HepG2 (cell line): ENCODE data around the gene CDRT15. TPM values are rescaled to one million over a fixed set of nuclear protein-coding genes. Genes with fewer than 3 reads are reported as not detected.

Source experiments
- ATAC-seq: fragments of 200-7000 bp; cut with Tn5 transposase; 3 replicates; pipeline ENCODE4 v1.9.1; 2020; ENCODE audit warnings: mild to moderate bottlenecking, moderate library complexity
- BruUV-seq: library from RNA; stranded (reverse); fragments of 400-500 nt; replicated peaks from 2 replicates; lab custom pipeline; 2021; lab: Mats Ljungman, UMichigan
- CTCF ChIA-PET: fragments of 300-600 bp; formaldehyde crosslinking; extraction: SDS; loops from one replicate; lab custom pipeline; 2021; ENCODE audit warnings: low total read pairs, inconsistent platforms, low intra/inter-chr PET ratio; lab: Yijun Ruan, JAX
- POLR2A ChIA-PET: fragments of 350-600 bp; sonication (Branson Sonifier 250); formaldehyde crosslinking; loops from one replicate; lab custom pipeline; 2020; ENCODE audit warnings: antibody characterized with exemption, inconsistent platforms; lab: Yijun Ruan, JAX
- DNase-seq: peaks from one replicate; pipeline ENCODE4 v3.0.0-alpha.2; 2015; ENCODE audit warnings: low spot score
- FAIRE-seq: peaks from 3 replicates; lab custom pipeline; 2011; peaks lifted over from hg19 to GRCh38; lab: Jason Lieb, UNC
- H2AFZ ChIP-seq: one replicate; pipeline ENCODE4 v1.6.1; 2011; ENCODE audit warnings: low read length, inconsistent platforms
- H3K27ac ChIP-seq: fragments of 300-600 bp; 3 replicates; pipeline ENCODE4 v1.8.0; 2011; ENCODE audit warnings: mixed run types, mild to moderate bottlenecking, mixed read lengths, low read length, inconsistent platforms; ENCODE audit not compliant: insufficient read depth; ENCODE audit errors: extremely low read length
- H3K27me3 ChIP-seq, 2 experiments: fragments of 200-600 bp in 1 of 2; 2 replicates in 1 of 2; 3 replicates in 1 of 2; pipeline versions ENCODE4 v1.6.0 to v1.8.0; 2011; ENCODE audit warnings: low read length in 2 of 2, mild to moderate bottlenecking in 2 of 2, moderate library complexity in 2 of 2, inconsistent platforms in 1 of 2; ENCODE audit not compliant: insufficient read depth in 2 of 2, control insufficient read depth in 1 of 2
- H3K36me3 ChIP-seq, 2 experiments: fragments of 200-600 bp in 1 of 2; replicated peaks in 1 of 2; 2 replicates in 1 of 2; 3 replicates in 1 of 2; pipeline versions ENCODE4 v1.5.1 to v1.8.0; 2011; ENCODE audit warnings: low read length in 2 of 2, inconsistent platforms in 1 of 2; ENCODE audit not compliant: insufficient read depth in 2 of 2, control insufficient read depth in 1 of 2
- H3K4me1 ChIP-seq: 2 replicates; pipeline ENCODE4 v1.5.1; 2012; ENCODE audit warnings: low read length, inconsistent platforms; ENCODE audit not compliant: insufficient read depth
- H3K4me2 ChIP-seq: 2 replicates; pipeline ENCODE4 v1.6.0; 2011; ENCODE audit warnings: low read depth, low read length, inconsistent platforms
- H3K4me3 ChIP-seq, 3 experiments: fragments of 200-600 bp in 1 of 3; sonication (generic), shearing (Covaris generic) in 1 of 3; replicated peaks in 1 of 3; 2 replicates each; pipeline ENCODE4 v1.5.1; 2011 to 2016; ENCODE audit warnings: low read length in 3 of 3, inconsistent platforms in 2 of 3, low read depth in 2 of 3, mild to moderate bottlenecking in 2 of 3, control low read depth in 1 of 3, mixed read lengths in 1 of 3; ENCODE audit not compliant: insufficient read depth in 1 of 3
- H3K79me2 ChIP-seq: one replicate; pipeline ENCODE4 v1.6.1; 2011; ENCODE audit warnings: low read length, inconsistent platforms; ENCODE audit not compliant: insufficient read depth
- H3K9ac ChIP-seq: 2 replicates; pipeline ENCODE4 v1.6.0; 2011; ENCODE audit warnings: mild to moderate bottlenecking, low read depth, low read length, inconsistent platforms; ENCODE audit not compliant: insufficient read depth
- H3K9me3 ChIP-seq: 2 replicates; pipeline ENCODE4 v1.5.1; 2012; ENCODE audit warnings: mild to moderate bottlenecking, low read length
- H4K20me1 ChIP-seq: 2 replicates; pipeline ENCODE4 v1.6.0; 2011; ENCODE audit warnings: inconsistent platforms, mild to moderate bottlenecking, low read length, moderate library complexity; ENCODE audit not compliant: insufficient read depth
- FOXM1 ChIP-seq: sonication (generic); formaldehyde crosslinking; IDR thresholded peaks from 2 replicates; pipeline ENCODE4 v1.5.0; 2020; ENCODE audit warnings: missing genetic modification reagents
- HCFC1 ChIP-seq: fragments of 150-350 bp; IDR thresholded peaks from 2 replicates; pipeline ENCODE4 v1.6.1; 2014; ENCODE audit warnings: low read depth, low read length
- HMG20B ChIP-seq: conservative IDR thresholded peaks from 2 replicates; pipeline ENCODE4 v1.6.1; 2016; ENCODE audit warnings: missing genetic modification reagents, missing compliant biosample characterization
- HNRNPL ChIP-seq: fragments of 200-400 bp; formaldehyde crosslinking; IDR thresholded peaks from 2 replicates; pipeline ENCODE4 v1.6.1; 2017; ENCODE audit warnings: mild to moderate bottlenecking, low read depth, low read length
- JDP2 ChIP-seq: sonication (generic); formaldehyde crosslinking; IDR thresholded peaks from 2 replicates; pipeline ENCODE4 v1.8.1; 2022; ENCODE audit warnings: missing genetic modification reagents, borderline replicate concordance
- JUND ChIP-seq: sonication (generic); formaldehyde crosslinking; IDR thresholded peaks from 2 replicates; pipeline ENCODE4 v1.8.0; 2022; ENCODE audit warnings: mild to moderate bottlenecking, missing genetic modification reagents
- MIXL1 ChIP-seq: IDR thresholded peaks from 2 replicates; pipeline ENCODE4 v1.6.1; 2016
- SOX6 ChIP-seq, 2 experiments: fragments of 450-650 bp in 1 of 2; sonication (generic) in 1 of 2; formaldehyde crosslinking in 1 of 2; IDR thresholded peaks; 2 replicates each; pipeline versions ENCODE4 v1.4.0 to v1.6.1; 2017 to 2020; ENCODE audit warnings: antibody characterized with exemption in 1 of 2, mild to moderate bottlenecking in 1 of 2, missing genetic modification reagents in 1 of 2
- ZNF782 ChIP-seq: sonication (generic); formaldehyde crosslinking; IDR thresholded peaks from 2 replicates; pipeline ENCODE4 v1.4.0; 2020; ENCODE audit warnings: missing genetic modification reagents, mild to moderate bottlenecking, borderline replicate concordance
- WGBS: methylation state at CpG from one replicate; pipeline ENCODE4 v1.1.6; 2017; ENCODE audit warnings: low lambda C conversion rate; 5-methylcytosine and 5-hydroxymethylcytosine counted together
- in situ Hi-C: cut with HindIII; loops from 2 replicates; pipeline ENCODE4 v1.10.0; 2017; ENCODE audit warnings: low pct_unique_long_range_greater_than_20kb; ENCODE audit not compliant: extremely low pct_ligation_motif_present
- intact Hi-C: fragments of 100-400 bp; cut with micrococcal nuclease; formaldehyde crosslinking; loops from one replicate; pipeline ENCODE4 v1.10.0; 2022; ENCODE audit not compliant: unreplicated experiment
- polyA plus RNA-seq, 8 experiments: library from polyadenylated mRNA; depleted of rRNA in 3 of 8; stranded (reverse) in 7 of 8; unstranded in 1 of 8; fragments of >200 nt; fragmentation: Illumina TruSeq in 4 of 8; extraction: Trizol in 4 of 8; gene quantifications; 2 replicates each; pipeline versions ENCODE4 v1.2.1 to v1.2.3, GENCODE V29; 2011 to 2016; ENCODE audit warnings: low read depth in 4 of 8, missing spikeins in 1 of 8, mixed read lengths in 1 of 8; ENCODE audit not compliant: insufficient read depth in 1 of 8
- total RNA-seq, 5 experiments: library from RNA; depleted of rRNA; stranded (reverse); fragments of >200 nt; fragmentation: Illumina TruSeq; extraction: Trizol; gene quantifications; 2 replicates each; pipeline ENCODE4 v1.2.3, GENCODE V29; 2016; ENCODE audit warnings: low read depth in 1 of 5
- TF ChIP-seq, protein P1 (sequence below): IDR thresholded peaks from 2 replicates; pipeline ENCODE4 v1.6.1; 2016; ENCODE audit warnings: missing compliant biosample characterization, missing genetic modification reagents, borderline replicate concordance
- TF ChIP-seq, protein P2 (sequence below): sonication (generic); formaldehyde crosslinking; IDR thresholded peaks from 2 replicates; pipeline ENCODE4 v1.4.0; 2020; ENCODE audit warnings: low read depth, mild to moderate bottlenecking, missing genetic modification reagents
- TF ChIP-seq, protein P3 (sequence below): sonication (generic); formaldehyde crosslinking; IDR thresholded peaks from 2 replicates; pipeline ENCODE4 v1.5.1; 2020; ENCODE audit warnings: mild to moderate bottlenecking, missing genetic modification reagents, moderate library complexity

The CDRT15 gene
- total and polyA plus RNA-seq, 2 of the 13 experiments (the other 11 are each of a cell fraction or from before 2014, with no cell fraction given), result not detected

DNA sequence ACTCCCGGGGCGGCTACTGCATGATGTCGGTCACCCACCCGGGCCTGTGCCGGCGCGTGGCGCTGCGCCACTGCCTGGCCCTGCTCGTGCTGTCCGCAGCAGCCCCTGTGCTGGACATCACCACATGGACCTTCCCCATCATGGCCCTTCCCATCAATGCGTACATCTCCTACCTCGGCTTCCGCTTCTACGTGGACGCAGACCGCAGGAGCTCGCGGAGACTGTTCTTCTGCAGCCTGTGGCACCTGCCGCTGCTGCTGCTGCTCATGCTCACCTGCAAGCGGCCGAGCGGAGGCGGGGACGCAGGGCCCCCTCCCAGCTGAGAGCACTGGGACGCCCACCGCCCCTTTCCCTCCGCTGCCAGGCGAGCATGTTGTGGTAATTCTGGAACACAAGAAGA is 29.8 kb downstream of the CDRT15 start:
- intact Hi-C loops (loop anchor here (5.0 to 10.0 kb wide), 2 partner anchors 68 to 90 kb away; no protein-coding TSS in a partner anchor), in situ Hi-C loops (no loop called here)
- Histone ChIP-seq H3K79me2 (no peaks in the 10 kb centered on the region), H3K27me3 (no peaks in the 10 kb centered on the region), H4K20me1 (no peaks in the 10 kb centered on the region), H3K9me3 (peaks cover 3% of the 10 kb centered on the region; the same call in 1 of the 2 replicates), H3K36me3 (peaks cover 5 to 11% of the 10 kb centered on the region in 2 experiments; a peak in 4 of 5 replicates), H3K4me1 (peaks cover 26% of the 10 kb centered on the region), H3K9ac (no peak overlapping the region), H2AFZ (no peak overlapping the region), H3K27ac (no peak overlapping the region), H3K4me3 (no peak overlapping the region), H3K4me2 (no peak overlapping the region)
- 98% methylated on average over 27 of the region's 29 CpGs for WGBS
- FAIRE-seq, result no peak
- ATAC-seq, result no peak
- no peak for DNase-seq
- CTCF ChIA-PET, result no interaction called here
- no TSS peak for BruUV-seq
- TF ChIP-seq, protein P1, sequence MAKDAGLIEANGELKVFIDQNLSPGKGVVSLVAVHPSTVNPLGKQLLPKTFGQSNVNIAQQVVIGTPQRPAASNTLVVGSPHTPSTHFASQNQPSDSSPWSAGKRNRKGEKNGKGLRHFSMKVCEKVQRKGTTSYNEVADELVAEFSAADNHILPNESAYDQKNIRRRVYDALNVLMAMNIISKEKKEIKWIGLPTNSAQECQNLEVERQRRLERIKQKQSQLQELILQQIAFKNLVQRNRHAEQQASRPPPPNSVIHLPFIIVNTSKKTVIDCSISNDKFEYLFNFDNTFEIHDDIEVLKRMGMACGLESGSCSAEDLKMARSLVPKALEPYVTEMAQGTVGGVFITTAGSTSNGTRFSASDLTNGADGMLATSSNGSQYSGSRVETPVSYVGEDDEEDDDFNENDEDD (CRISPR knock-in tag), result no peak
- TF ChIP-seq ZNF782 (CRISPR knock-in tag), result no peak
- TF ChIP-seq HMG20B (CRISPR knock-in tag), result no peak
- TF ChIP-seq HCFC1, result no peak
- TF ChIP-seq JDP2 (CRISPR knock-in tag), result no peak
- TF ChIP-seq, protein P2, sequence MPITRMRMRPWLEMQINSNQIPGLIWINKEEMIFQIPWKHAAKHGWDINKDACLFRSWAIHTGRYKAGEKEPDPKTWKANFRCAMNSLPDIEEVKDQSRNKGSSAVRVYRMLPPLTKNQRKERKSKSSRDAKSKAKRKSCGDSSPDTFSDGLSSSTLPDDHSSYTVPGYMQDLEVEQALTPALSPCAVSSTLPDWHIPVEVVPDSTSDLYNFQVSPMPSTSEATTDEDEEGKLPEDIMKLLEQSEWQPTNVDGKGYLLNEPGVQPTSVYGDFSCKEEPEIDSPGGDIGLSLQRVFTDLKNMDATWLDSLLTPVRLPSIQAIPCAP (CRISPR knock-in tag), result no peak
- no peak for TF ChIP-seq JUND (CRISPR knock-in tag)
- TF ChIP-seq, protein P3, sequence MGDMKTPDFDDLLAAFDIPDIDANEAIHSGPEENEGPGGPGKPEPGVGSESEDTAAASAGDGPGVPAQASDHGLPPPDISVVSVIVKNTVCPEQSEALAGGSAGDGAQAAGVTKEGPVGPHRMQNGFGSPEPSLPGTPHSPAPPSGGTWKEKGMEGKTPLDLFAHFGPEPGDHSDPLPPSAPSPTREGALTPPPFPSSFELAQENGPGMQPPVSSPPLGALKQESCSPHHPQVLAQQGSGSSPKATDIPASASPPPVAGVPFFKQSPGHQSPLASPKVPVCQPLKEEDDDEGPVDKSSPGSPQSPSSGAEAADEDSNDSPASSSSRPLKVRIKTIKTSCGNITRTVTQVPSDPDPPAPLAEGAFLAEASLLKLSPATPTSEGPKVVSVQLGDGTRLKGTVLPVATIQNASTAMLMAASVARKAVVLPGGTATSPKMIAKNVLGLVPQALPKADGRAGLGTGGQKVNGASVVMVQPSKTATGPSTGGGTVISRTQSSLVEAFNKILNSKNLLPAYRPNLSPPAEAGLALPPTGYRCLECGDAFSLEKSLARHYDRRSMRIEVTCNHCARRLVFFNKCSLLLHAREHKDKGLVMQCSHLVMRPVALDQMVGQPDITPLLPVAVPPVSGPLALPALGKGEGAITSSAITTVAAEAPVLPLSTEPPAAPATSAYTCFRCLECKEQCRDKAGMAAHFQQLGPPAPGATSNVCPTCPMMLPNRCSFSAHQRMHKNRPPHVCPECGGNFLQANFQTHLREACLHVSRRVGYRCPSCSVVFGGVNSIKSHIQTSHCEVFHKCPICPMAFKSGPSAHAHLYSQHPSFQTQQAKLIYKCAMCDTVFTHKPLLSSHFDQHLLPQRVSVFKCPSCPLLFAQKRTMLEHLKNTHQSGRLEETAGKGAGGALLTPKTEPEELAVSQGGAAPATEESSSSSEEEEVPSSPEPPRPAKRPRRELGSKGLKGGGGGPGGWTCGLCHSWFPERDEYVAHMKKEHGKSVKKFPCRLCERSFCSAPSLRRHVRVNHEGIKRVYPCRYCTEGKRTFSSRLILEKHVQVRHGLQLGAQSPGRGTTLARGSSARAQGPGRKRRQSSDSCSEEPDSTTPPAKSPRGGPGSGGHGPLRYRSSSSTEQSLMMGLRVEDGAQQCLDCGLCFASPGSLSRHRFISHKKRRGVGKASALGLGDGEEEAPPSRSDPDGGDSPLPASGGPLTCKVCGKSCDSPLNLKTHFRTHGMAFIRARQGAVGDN (CRISPR knock-in tag), result no peak
- TF ChIP-seq HNRNPL, result no peak
- no peak for TF ChIP-seq SOX6 (IDR thresholded peaks at IDR 0.05)
- TF ChIP-seq SOX6 (CRISPR knock-in tag; IDR thresholded peaks at IDR 0.05), result no peak
- TF ChIP-seq FOXM1, result no peak
- TF ChIP-seq MIXL1, result no peak
- POLR2A ChIA-PET, result no interaction called here
